Neural cell (in vitro differentiated cells): ENCODE results near the gene NACC2. TPM values are rescaled to one million over a fixed set of nuclear protein-coding genes. Genes with fewer than 3 reads are reported as not detected.
"Not testable (repeated sequence)": the region's sequence is repeated elsewhere in the genome, so short reads cannot be mapped to it uniquely, and the experiment has no call there.

ENCODE experiments used
- H2AFZ ChIP-seq: fragments of 200-600, 300-800 bp; sonication (generic), shearing (Covaris generic); 2 replicates; pipeline ENCODE4 v1.6.0; 2014; ENCODE audit warnings: low read depth, mild to moderate bottlenecking, antibody characterized with exemption, low read length, moderate library complexity
- H3F3A ChIP-seq: fragments of 200-600 bp; shearing (Covaris generic); 2 replicates; pipeline ENCODE4 v1.6.1; 2016; ENCODE audit warnings: mild to moderate bottlenecking, moderate library complexity, mixed read lengths, antibody characterized with exemption, low read length; ENCODE audit not compliant: insufficient read depth, poor library complexity, severe bottlenecking
- H3K27ac ChIP-seq: fragments of 200-600, 300-800 bp; sonication (generic), shearing (Covaris generic); 2 replicates; pipeline ENCODE4 v1.5.1; 2014; ENCODE audit warnings: mild to moderate bottlenecking, low read length, moderate library complexity
- H3K27me3 ChIP-seq: fragments of 300-800, 200-600 bp; sonication (generic), shearing (Covaris generic); 2 replicates; pipeline ENCODE4 v1.6.0; 2014; ENCODE audit warnings: mild to moderate bottlenecking, low read depth, low read length, moderate library complexity; ENCODE audit not compliant: insufficient read depth
- H3K36me3 ChIP-seq: fragments of 300-800, 200-600 bp; sonication (generic), shearing (Covaris generic); 2 replicates; pipeline ENCODE4 v1.5.1; 2014; ENCODE audit warnings: mild to moderate bottlenecking, antibody characterized with exemption, low read length, moderate library complexity; ENCODE audit not compliant: insufficient read depth
- H3K4me2 ChIP-seq: fragments of 300-800, 200-600 bp; sonication (generic), shearing (Covaris generic); 2 replicates; pipeline ENCODE4 v1.6.0; 2014; ENCODE audit warnings: mild to moderate bottlenecking, low read length
- H3K4me3 ChIP-seq: fragments of 300-800, 200-600 bp; sonication (generic), shearing (Covaris generic); 2 replicates; pipeline ENCODE4 v1.5.1; 2014; ENCODE audit warnings: mild to moderate bottlenecking, low read length, moderate library complexity
- H3K79me2 ChIP-seq: fragments of 200-600 bp; shearing (Covaris generic); replicated peaks from 2 replicates; pipeline ENCODE4 v1.6.0; 2014; ENCODE audit warnings: mild to moderate bottlenecking, low read length, moderate library complexity; ENCODE audit not compliant: insufficient read depth
- H3K9ac ChIP-seq: fragments of 300-800, 200-600 bp; sonication (generic), shearing (Covaris generic); 2 replicates; pipeline ENCODE4 v1.6.1; 2016; ENCODE audit warnings: mild to moderate bottlenecking, low read length, mixed read lengths
- H3K9me2 ChIP-seq: fragments of 200-600 bp; shearing (Covaris generic); 2 replicates; pipeline ENCODE4 v1.6.1; 2016; ENCODE audit warnings: mild to moderate bottlenecking, low read length, mixed read lengths; ENCODE audit not compliant: insufficient read depth
- H3K9me3 ChIP-seq: fragments of 200-600, 300-800 bp; sonication (generic), shearing (Covaris generic); 2 replicates; pipeline ENCODE4 v1.6.1; 2016; ENCODE audit warnings: mild to moderate bottlenecking, mixed run types, low read length, moderate library complexity, mixed read lengths
- H4K20me1 ChIP-seq: fragments of 200-600 bp; shearing (Covaris generic); 2 replicates; pipeline ENCODE4 v1.6.1; 2016; ENCODE audit warnings: mild to moderate bottlenecking, mixed run types; ENCODE audit not compliant: insufficient read depth
- CTCF ChIP-seq: fragments of 450-650 bp; IDR thresholded peaks from 2 replicates; pipeline ENCODE4 v1.5.1; 2014; ENCODE audit warnings: antibody characterized with exemption, mild to moderate bottlenecking, moderate library complexity; ENCODE audit not compliant: poor library complexity, severe bottlenecking
- EP300 ChIP-seq: fragments of 450-650 bp; conservative IDR thresholded peaks from 2 replicates; pipeline ENCODE4 v1.6.1; 2014; ENCODE audit warnings: antibody characterized with exemption, mild to moderate bottlenecking, moderate library complexity; ENCODE audit not compliant: poor library complexity, severe bottlenecking
- EZH2 ChIP-seq: fragments of 200-600, 300-800 bp; shearing (Covaris generic), sonication (generic); IDR thresholded peaks from 2 replicates; pipeline ENCODE4 v1.6.1; 2014; ENCODE audit warnings: antibody characterized with exemption, low read length, borderline replicate concordance, mild to moderate bottlenecking; ENCODE audit not compliant: insufficient read depth, poor library complexity, severe bottlenecking
- MXI1 ChIP-seq: fragments of 450-650 bp; conservative IDR thresholded peaks from 2 replicates; pipeline ENCODE4 v1.6.1; 2014; ENCODE audit warnings: antibody characterized with exemption, mild to moderate bottlenecking; ENCODE audit not compliant: poor library complexity, severe bottlenecking
- POLR2AphosphoS5 ChIP-seq: IDR thresholded peaks from 2 replicates; pipeline ENCODE4 v1.6.1; 2012
- RAD21 ChIP-seq: fragments of 450-650 bp; conservative IDR thresholded peaks from 2 replicates; pipeline ENCODE4 v1.6.1; 2014; ENCODE audit warnings: antibody characterized with exemption, mild to moderate bottlenecking, moderate library complexity
- SMC3 ChIP-seq: fragments of 450-650 bp; conservative IDR thresholded peaks from 2 replicates; pipeline ENCODE4 v1.6.1; 2014; ENCODE audit warnings: antibody characterized with exemption, mild to moderate bottlenecking, moderate library complexity; ENCODE audit not compliant: poor library complexity
- TAF1 ChIP-seq: IDR thresholded peaks from 2 replicates; pipeline ENCODE4 v1.6.1; 2012; ENCODE audit warnings: low read depth
- polyA plus RNA-seq: library from polyadenylated mRNA; depleted of rRNA; stranded (reverse); fragments of >200 nt; gene quantifications from 2 replicates; pipeline ENCODE4 v1.2.3, GENCODE V29; 2014
- TF ChIP-seq, protein P1 (sequence below): IDR thresholded peaks from 2 replicates; pipeline ENCODE4 v1.6.1; 2012; ENCODE audit warnings: borderline replicate concordance

NACC2 gene
- polyA plus RNA-seq, 1 donor from 2014 or later, result 1.7 TPM

DNA sequence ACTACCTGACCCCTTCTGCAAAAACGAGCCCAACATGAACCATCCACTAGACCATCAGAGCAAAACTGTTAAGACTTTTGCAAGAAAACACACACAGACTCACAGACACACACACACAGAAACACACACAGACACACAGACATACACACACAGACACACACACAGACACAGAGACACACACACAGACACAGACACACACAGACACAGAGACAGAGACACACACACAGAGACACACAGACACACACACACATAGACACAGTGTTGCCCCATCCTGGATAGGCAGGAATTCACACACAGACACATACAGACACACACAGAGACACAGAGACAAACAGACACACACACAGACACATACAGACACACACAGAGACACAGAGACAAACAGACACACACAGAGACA is 52.5 kb downstream of the NACC2 start:
- Histone ChIP-seq H3K4me3 (no peak overlapping the region), H3K4me2 (no peak overlapping the region), H3K9me3 (peaks cover 3% of the 10 kb centered on the region), H2AFZ (no peak overlapping the region), H4K20me1 (no peaks in the 10 kb centered on the region), H3F3A (no peaks in the 10 kb centered on the region), H3K27ac (no peak overlapping the region), H3K9ac (no peak overlapping the region), H3K27me3 (no peaks in the 10 kb centered on the region), H3K9me2 (no peaks in the 10 kb centered on the region), H3K79me2 (no peaks in the 10 kb centered on the region), H3K36me3 (no peaks in the 10 kb centered on the region)
- no peak for TF ChIP-seq RAD21
- TF ChIP-seq, protein P1, sequence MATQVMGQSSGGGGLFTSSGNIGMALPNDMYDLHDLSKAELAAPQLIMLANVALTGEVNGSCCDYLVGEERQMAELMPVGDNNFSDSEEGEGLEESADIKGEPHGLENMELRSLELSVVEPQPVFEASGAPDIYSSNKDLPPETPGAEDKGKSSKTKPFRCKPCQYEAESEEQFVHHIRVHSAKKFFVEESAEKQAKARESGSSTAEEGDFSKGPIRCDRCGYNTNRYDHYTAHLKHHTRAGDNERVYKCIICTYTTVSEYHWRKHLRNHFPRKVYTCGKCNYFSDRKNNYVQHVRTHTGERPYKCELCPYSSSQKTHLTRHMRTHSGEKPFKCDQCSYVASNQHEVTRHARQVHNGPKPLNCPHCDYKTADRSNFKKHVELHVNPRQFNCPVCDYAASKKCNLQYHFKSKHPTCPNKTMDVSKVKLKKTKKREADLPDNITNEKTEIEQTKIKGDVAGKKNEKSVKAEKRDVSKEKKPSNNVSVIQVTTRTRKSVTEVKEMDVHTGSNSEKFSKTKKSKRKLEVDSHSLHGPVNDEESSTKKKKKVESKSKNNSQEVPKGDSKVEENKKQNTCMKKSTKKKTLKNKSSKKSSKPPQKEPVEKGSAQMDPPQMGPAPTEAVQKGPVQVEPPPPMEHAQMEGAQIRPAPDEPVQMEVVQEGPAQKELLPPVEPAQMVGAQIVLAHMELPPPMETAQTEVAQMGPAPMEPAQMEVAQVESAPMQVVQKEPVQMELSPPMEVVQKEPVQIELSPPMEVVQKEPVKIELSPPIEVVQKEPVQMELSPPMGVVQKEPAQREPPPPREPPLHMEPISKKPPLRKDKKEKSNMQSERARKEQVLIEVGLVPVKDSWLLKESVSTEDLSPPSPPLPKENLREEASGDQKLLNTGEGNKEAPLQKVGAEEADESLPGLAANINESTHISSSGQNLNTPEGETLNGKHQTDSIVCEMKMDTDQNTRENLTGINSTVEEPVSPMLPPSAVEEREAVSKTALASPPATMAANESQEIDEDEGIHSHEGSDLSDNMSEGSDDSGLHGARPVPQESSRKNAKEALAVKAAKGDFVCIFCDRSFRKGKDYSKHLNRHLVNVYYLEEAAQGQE, result no peak
- TF ChIP-seq MXI1, result no peak
- TF ChIP-seq EZH2, result no peak
- TF ChIP-seq SMC3, result no peak
- no peak for TF ChIP-seq EP300
- TF ChIP-seq TAF1, result no peak
- TF ChIP-seq POLR2AphosphoS5, result no peak
- TF ChIP-seq CTCF, result no peak

DNA sequence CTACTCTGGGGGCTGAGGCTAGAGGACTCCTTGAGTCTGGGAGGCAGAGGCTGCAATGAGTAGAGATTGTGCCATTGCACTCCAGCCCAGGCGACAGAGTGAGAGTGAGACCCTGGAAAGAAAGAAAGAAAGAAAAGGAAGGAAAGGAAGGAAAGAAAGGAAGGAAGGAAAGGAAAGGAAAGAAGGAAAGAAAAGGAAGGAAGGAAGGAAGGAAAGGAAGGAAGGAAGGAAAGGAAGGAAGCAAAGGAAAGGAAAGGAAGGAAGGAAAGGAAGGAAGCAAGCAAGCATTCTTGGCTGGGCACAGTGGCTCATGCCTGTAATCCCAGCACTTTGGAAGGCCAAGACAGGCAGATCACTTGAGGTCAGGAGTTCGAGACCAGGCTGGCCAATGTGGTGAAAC is 54.2 kb downstream of the NACC2 start:
- H3K4me3 ChIP-seq, H3F3A ChIP-seq, H3K36me3 ChIP-seq, H3K27ac ChIP-seq, H3K4me2 ChIP-seq, H3K27me3 ChIP-seq, H2AFZ ChIP-seq, H3K9me2 ChIP-seq, H3K79me2 ChIP-seq, H4K20me1 ChIP-seq, H3K9ac ChIP-seq, H3K9me3 ChIP-seq: not testable (repeated sequence)

DNA sequence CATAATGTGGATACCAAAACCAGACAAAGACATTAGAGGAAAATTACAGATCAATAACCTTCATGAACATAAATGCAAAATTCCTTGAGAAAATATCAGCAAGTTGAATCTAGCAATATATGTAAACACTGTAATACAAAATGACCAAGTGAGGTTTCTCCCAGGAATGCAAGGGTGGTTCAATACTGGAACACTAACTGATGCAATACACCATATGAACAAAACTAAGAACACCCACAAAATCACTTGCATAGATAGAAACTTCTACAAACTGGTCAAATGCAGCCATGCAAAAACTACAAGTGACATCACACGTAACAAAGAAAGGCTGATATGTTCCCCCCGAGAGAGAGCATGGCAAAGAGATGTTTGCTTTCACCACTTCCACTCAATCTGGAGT is 55.6 kb downstream of the NACC2 start:
- H3K27me3 ChIP-seq, result no peaks in the 10 kb centered on the region
- H3F3A ChIP-seq, result no peaks in the 10 kb centered on the region
- no peaks in the 10 kb centered on the region for H3K36me3 ChIP-seq
- no peak overlapping the region for H2AFZ ChIP-seq
- H3K79me2 ChIP-seq, result no peaks in the 10 kb centered on the region
- H3K4me2 ChIP-seq, result no peak overlapping the region
- H3K9ac ChIP-seq, result no peak overlapping the region
- no peak for TF ChIP-seq EP300
- no peak for TF ChIP-seq POLR2AphosphoS5
- TF ChIP-seq SMC3, result no peak
- no peak for TF ChIP-seq EZH2
- TF ChIP-seq TAF1, result no peak
- TF ChIP-seq CTCF, result no peak
- TF ChIP-seq RAD21, result no peak
- no peak for TF ChIP-seq MXI1
- TF ChIP-seq, protein P1, result no peak
- no peaks in the 10 kb centered on the region for H3K9me2 ChIP-seq
- H4K20me1 ChIP-seq, result no peaks in the 10 kb centered on the region
- no peak overlapping the region for H3K27ac ChIP-seq
- no peak overlapping the region for H3K4me3 ChIP-seq
- peaks cover 3% of the 10 kb centered on the region for H3K9me3 ChIP-seq
